GM21390 (cell line): ENCODE results near the gene LRP2BP.

Experiments
- ATAC-seq: cut with Tn5 transposase; IDR thresholded peaks from one replicate; pipeline ENCODE4 v1.9.1; 2021; ENCODE audit not compliant: unreplicated experiment

LRP2BP gene

GRCh38 chr4:185395238-185395955 lies at the start of gene LRP2BP:
TSS of gene LRP2BP (minus strand) at chr4:185395924. CDS start at chr4:185378186, 17,738 bp downstream.
- no peak for ATAC-seq

- ATAC-seq = no peak
Observed at GRCh38 chr4:185445209-185445608, 49.5 kb upstream of the LRP2BP start.

GRCh38 chr4:185441479-185441878 lies 45.8 kb upstream of the LRP2BP start:
- no peak for ATAC-seq

GRCh38 chr4:185437809-185438208 lies 42.1 kb upstream of the LRP2BP start:
- ATAC-seq = peak; percentile 75

GRCh38 chr4:185435466-185435865 lies 39.7 kb upstream of the LRP2BP start:
- no peak for ATAC-seq

GRCh38 chr4:185429660-185430059 lies 33.9 kb upstream of the LRP2BP start:
- no peak for ATAC-seq

- no peak for ATAC-seq
Observed at GRCh38 chr4:185426960-185427688, 31.4 kb upstream of the LRP2BP start.

GRCh38 chr4:185425647-185426352 lies 30.1 kb upstream of the LRP2BP start, which contains the start of gene UFSP2:
TSS of gene UFSP2 (minus strand) at chr4:185425964. CDS start at chr4:185425868, 96 bp downstream.
- peak; percentile 93 for ATAC-seq

- peak; percentile 1 for ATAC-seq
Observed at GRCh38 chr4:185424905-185425646, 29.4 kb upstream of the LRP2BP start.

GRCh38 chr4:185421366-185422124 lies 25.8 kb upstream of the LRP2BP start:
- ATAC-seq = no peak

- ATAC-seq = no peak
Observed at GRCh38 chr4:185416955-185417354, 21.2 kb upstream of the LRP2BP start.

GRCh38 chr4:185412412-185412811 lies 16.7 kb upstream of the LRP2BP start:
- no peak for ATAC-seq

GRCh38 chr4:185411849-185412248 lies 16.1 kb upstream of the LRP2BP start:
- ATAC-seq = no peak

GRCh38 chr4:185408432-185408831 lies 12.7 kb upstream of the LRP2BP start:
- ATAC-seq = no peak

- ATAC-seq = peak; percentile 80
Observed at GRCh38 chr4:185405296-185405999, 9.7 kb upstream of the LRP2BP start.

- no peak for ATAC-seq
Observed at GRCh38 chr4:185404031-185404430, 8.3 kb upstream of the LRP2BP start.

- ATAC-seq = no peak
Observed at GRCh38 chr4:185399466-185399865, 3.7 kb upstream of the LRP2BP start.

- ATAC-seq = no peak
Observed at GRCh38 chr4:185398618-185399017, 2.9 kb upstream of the LRP2BP start.

- ATAC-seq = no peak
Observed at GRCh38 chr4:185396724-185397385, 1.1 kb upstream of the LRP2BP start, which contains the start of gene ANKRD37. TSS of gene ANKRD37 (plus strand) at chr4:185396841. CDS start at chr4:185396924, 83 bp downstream.
